ENCODE data around the gene NDUFA8.

NDUFA8 gene

GRCh38 chr9:122138560-122139268 is 20.9 kb downstream of the NDUFA8 start:
- no peak for DNase-seq (ENCODE audit: low read depth in 2 of 2, low spot score in 1 of 2)

- DNase-seq (ENCODE audit: low read depth in 2 of 2, low spot score in 1 of 2) = no peak
Observed at GRCh38 chr9:122135529-122135859, 24.1 kb downstream of the NDUFA8 start.

GRCh38 chr9:122134822-122135528 is 24.6 kb downstream of the NDUFA8 start:
- DNase-seq (ENCODE audit: low read depth in 2 of 2, low spot score in 1 of 2) = no peak

- no peak for DNase-seq (ENCODE audit: low read depth in 2 of 2, low spot score in 1 of 2)
Observed at GRCh38 chr9:122133984-122134535, 25.5 kb downstream of the NDUFA8 start.

- no peak for DNase-seq (ENCODE audit: low read depth in 2 of 2, low spot score in 1 of 2)
Observed at GRCh38 chr9:122133263-122133983, 26.2 kb downstream of the NDUFA8 start.

- DNase-seq (ENCODE audit: low read depth in 2 of 2, low spot score in 1 of 2) = no peak
Observed at GRCh38 chr9:122132539-122132938, 27.0 kb downstream of the NDUFA8 start.

GRCh38 chr9:122131401-122132001 is 28.1 kb downstream of the NDUFA8 start:
- no peak for DNase-seq (ENCODE audit: low read depth in 2 of 2, low spot score in 1 of 2)

- DNase-seq (ENCODE audit: low read depth in 2 of 2, low spot score in 1 of 2) = no peak
Observed at GRCh38 chr9:122130837-122131236, 28.7 kb downstream of the NDUFA8 start.

- no peak for DNase-seq (ENCODE audit: low read depth in 2 of 2, low spot score in 1 of 2)
Observed at GRCh38 chr9:122129969-122130368, 29.6 kb downstream of the NDUFA8 start.

GRCh38 chr9:122128969-122129343 is 30.6 kb downstream of the NDUFA8 start:
- no peak for DNase-seq (ENCODE audit: low read depth in 2 of 2, low spot score in 1 of 2)

- DNase-seq (ENCODE audit: low read depth in 2 of 2, low spot score in 1 of 2) = no peak
Observed at GRCh38 chr9:122128007-122128968, 31.3 kb downstream of the NDUFA8 start.

- DNase-seq (ENCODE audit: low read depth in 2 of 2, low spot score in 1 of 2) = no peak
Observed at GRCh38 chr9:122127396-122127798, 32.2 kb downstream of the NDUFA8 start.

GRCh38 chr9:122126331-122127261 is 33.0 kb downstream of the NDUFA8 start:
- DNase-seq (ENCODE audit: low read depth in 2 of 2, low spot score in 1 of 2) = no peak

- no peak for DNase-seq (ENCODE audit: low read depth in 2 of 2, low spot score in 1 of 2)
Observed at GRCh38 chr9:122125509-122126330, 33.9 kb downstream of the NDUFA8 start.

GRCh38 chr9:122125158-122125508 is 34.4 kb downstream of the NDUFA8 start:
- peak; percentile 41 to 55 for DNase-seq (ENCODE audit: low read depth in 2 of 2, low spot score in 1 of 2)

- DNase-seq (ENCODE audit: low read depth in 2 of 2, low spot score in 1 of 2) = no peak
Observed at GRCh38 chr9:122124528-122124927, 35.1 kb downstream of the NDUFA8 start.

- DNase-seq (ENCODE audit: low read depth in 2 of 2, low spot score in 1 of 2) = no peak
Observed at GRCh38 chr9:122124048-122124447, 35.5 kb downstream of the NDUFA8 start.

- DNase-seq (ENCODE audit: low read depth in 2 of 2, low spot score in 1 of 2) = peak; percentile 32 to 46
Observed at GRCh38 chr9:122122903-122123632, 36.5 kb downstream of the NDUFA8 start.
